ENCODE results near the gene HYAL3.
A peak's percentile ranks its signal among the peaks of the same experiment; 100 is the strongest.
"Not testable (repeated sequence)": the region's sequence is repeated elsewhere in the genome, so short reads cannot be mapped to it uniquely, and the experiment has no call there.

The HYAL3 gene

GRCh38 chr3:50314816-50315215 lies 15.6 kb upstream of the HYAL3 start:
- Histone ChIP-seq H3K4me3 (ENCODE audit: low read depth in 1 of 2, low read length in 2 of 2) (no peak overlapping the region), H3K4me1 (ENCODE audit: control insufficient read depth in 1 of 2, insufficient read depth in 2 of 2, low read length in 2 of 2) (peaks cover 38% of the 10 kb centered on the region in 2 donors), H3K9ac (ENCODE audit: low read depth in 1 of 2, low read length in 2 of 2) (no peak overlapping the region), H3K9me3 (ENCODE audit: control insufficient read depth in 1 of 2, low read length in 2 of 2) (no peaks in the 10 kb centered on the region), H3K27me3 (ENCODE audit: control insufficient read depth in 1 of 2, insufficient read depth in 2 of 2, low read length in 2 of 2) (no peaks in the 10 kb centered on the region), H3K27ac (ENCODE audit: low read depth, low read length) (no peak overlapping the region), H3K36me3 (ENCODE audit: control insufficient read depth in 1 of 2, insufficient read depth in 2 of 2, low read length in 2 of 2) (peaks cover 8 to 19% of the 10 kb centered on the region in 2 donors)

DNA sequence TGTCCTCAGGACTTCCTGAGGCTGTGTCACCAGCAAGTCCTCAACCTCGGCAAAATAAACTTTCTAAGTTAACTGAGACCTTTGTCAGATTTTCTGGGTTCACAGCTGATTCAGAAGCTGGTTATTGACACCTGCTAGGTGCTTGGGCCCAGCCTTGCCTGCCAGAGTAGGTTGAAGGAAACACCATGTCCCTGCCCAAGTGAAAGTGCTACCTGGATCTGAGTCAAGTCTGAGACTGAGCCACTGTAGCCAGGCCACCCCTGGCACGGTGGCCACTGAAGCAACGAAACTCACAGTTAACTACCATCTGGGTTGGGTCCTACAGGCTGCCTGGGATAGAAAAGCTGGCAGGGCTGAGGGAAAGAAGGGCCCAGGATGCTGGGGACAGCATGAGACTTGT lies 15.1 kb upstream of the HYAL3 start:
- no peaks in the 10 kb centered on the region for H3K27me3 ChIP-seq (ENCODE audit: control insufficient read depth in 1 of 2, insufficient read depth in 2 of 2, low read length in 2 of 2)
- H3K36me3 ChIP-seq (ENCODE audit: control insufficient read depth in 1 of 2, insufficient read depth in 2 of 2, low read length in 2 of 2), result peaks cover 8 to 16% of the 10 kb centered on the region in 2 donors
- no peak overlapping the region for H3K4me3 ChIP-seq (ENCODE audit: low read depth in 1 of 2, low read length in 2 of 2)
- peak overlapping the region in 1 of 2 donors; percentile 13 for H3K9ac ChIP-seq (ENCODE audit: low read depth in 1 of 2, low read length in 2 of 2)
- H3K4me1 ChIP-seq (ENCODE audit: control insufficient read depth in 1 of 2, insufficient read depth in 2 of 2, low read length in 2 of 2), result peaks cover 33% of the 10 kb centered on the region in 2 donors
- no peak overlapping the region for H3K27ac ChIP-seq (ENCODE audit: low read depth, low read length)
- no peaks in the 10 kb centered on the region for H3K9me3 ChIP-seq (ENCODE audit: control insufficient read depth in 1 of 2, low read length in 2 of 2)

- not testable (repeated sequence) for H3K4me3 ChIP-seq (ENCODE audit: low read depth in 1 of 2, low read length in 2 of 2); H3K27me3 ChIP-seq (ENCODE audit: control insufficient read depth in 1 of 2, insufficient read depth in 2 of 2, low read length in 2 of 2); H3K9me3 ChIP-seq (ENCODE audit: control insufficient read depth in 1 of 2, low read length in 2 of 2); H3K36me3 ChIP-seq (ENCODE audit: control insufficient read depth in 1 of 2, insufficient read depth in 2 of 2, low read length in 2 of 2); H3K9ac ChIP-seq (ENCODE audit: low read depth in 1 of 2, low read length in 2 of 2); H3K27ac ChIP-seq (ENCODE audit: low read depth, low read length)
- H3K4me1 ChIP-seq (ENCODE audit: control insufficient read depth in 1 of 2, insufficient read depth in 2 of 2, low read length in 2 of 2), result peaks cover 10% of the 10 kb centered on the region in 2 donors
These were observed 12.8 kb upstream of the HYAL3 start for GRCh38 chr3:50312041-50312440.

DNA sequence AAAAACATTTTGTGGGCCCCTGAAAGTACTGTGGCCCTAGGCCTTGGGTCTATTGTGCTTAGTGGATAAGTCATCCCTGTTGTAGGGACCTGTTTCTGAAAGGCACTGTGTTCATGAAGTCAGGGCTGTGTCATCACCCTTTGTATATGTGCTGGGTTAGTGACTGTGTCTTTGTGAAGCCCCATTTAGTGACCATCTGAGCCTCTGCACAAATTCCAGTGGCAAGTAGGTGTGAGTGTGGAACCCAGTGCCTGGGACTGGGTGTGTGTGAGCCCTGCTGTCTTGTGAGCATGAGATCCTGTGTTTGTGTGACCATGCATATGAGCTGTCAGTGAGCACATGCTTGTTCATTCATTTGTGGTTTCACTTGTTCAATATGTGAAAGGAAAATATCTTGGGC lies 5.4 kb upstream of the HYAL3 start:
- H3K9me3 ChIP-seq (ENCODE audit: control insufficient read depth in 1 of 2, low read length in 2 of 2), result no peaks in the 10 kb centered on the region
- H3K4me1 ChIP-seq (ENCODE audit: control insufficient read depth in 1 of 2, insufficient read depth in 2 of 2, low read length in 2 of 2), result peaks cover 17 to 26% of the 10 kb centered on the region in 2 donors
- H3K27ac ChIP-seq (ENCODE audit: low read depth, low read length), result no peak overlapping the region

DNA sequence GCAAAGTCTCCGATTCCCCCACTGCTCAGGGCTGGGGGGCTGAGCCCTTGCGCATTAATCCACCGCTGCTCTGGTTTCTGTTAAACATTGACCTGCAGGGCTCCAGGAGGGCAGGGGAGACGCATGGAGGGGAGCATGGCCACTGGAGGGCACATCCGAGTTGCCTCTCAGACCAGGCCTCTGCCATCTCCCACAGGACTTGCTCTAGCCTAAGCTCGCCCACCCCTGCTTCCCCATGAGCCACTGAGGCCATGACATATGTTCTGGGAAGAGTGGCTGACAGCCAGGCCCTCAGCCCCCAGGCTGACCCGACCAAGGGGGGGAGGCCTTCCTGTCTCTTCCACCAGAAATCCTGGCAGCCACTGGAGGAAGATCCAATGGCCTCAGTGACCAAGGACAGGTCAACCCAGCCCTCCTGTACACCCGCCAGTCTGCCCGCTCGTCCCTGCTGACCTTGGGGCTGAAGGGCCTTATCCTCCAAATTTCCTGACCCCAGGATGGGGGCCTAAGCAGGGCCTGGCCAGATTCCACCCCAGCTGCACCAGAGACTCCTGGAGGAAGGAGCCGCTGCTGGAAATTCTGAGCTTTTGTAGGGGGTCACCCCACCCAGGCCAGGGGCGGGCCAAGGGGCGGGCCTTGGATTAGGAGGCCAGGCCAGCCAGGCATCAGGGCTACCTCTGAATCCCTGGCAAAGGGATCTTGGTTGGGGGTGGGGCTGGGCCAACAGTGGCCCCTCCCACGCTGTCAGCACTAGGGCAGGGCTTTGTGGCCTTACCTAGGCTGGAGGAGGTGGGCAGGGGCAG lies 4.0 kb upstream of the HYAL3 start, which contains the start of gene HYAL1:
Gene HYAL1, minus strand, starts transcription at position 562 of the 803 bp plus-strand sequence. CDS start 618 bp downstream, outside the sequence.
- H3K27ac ChIP-seq (ENCODE audit: low read depth, low read length), result peak within 1 kb of the TSS; percentile 62
- H3K9me3 ChIP-seq (ENCODE audit: control insufficient read depth in 1 of 2, low read length in 2 of 2), result no peaks in the 10 kb centered on the region
- peaks cover 25 to 34% of the 10 kb centered on the region in 2 donors for H3K4me1 ChIP-seq (ENCODE audit: control insufficient read depth in 1 of 2, insufficient read depth in 2 of 2, low read length in 2 of 2)
- peak within 1 kb of the TSS; percentile 18 to 32 for H3K9ac ChIP-seq (ENCODE audit: low read depth in 1 of 2, low read length in 2 of 2)
- no peaks in the 10 kb centered on the region for H3K36me3 ChIP-seq (ENCODE audit: control insufficient read depth in 1 of 2, insufficient read depth in 2 of 2, low read length in 2 of 2)
- peak within 1 kb of the TSS; percentile 35 to 36 for H3K4me3 ChIP-seq (ENCODE audit: low read depth in 1 of 2, low read length in 2 of 2)
- H3K27me3 ChIP-seq (ENCODE audit: control insufficient read depth in 1 of 2, insufficient read depth in 2 of 2, low read length in 2 of 2), result no peaks in the 10 kb centered on the region

More for the DNA sequence above, 5.4 kb upstream of the HYAL3 start:
- Histone ChIP-seq H3K9ac (ENCODE audit: low read depth in 1 of 2, low read length in 2 of 2) (no peak overlapping the region), H3K27me3 (ENCODE audit: control insufficient read depth in 1 of 2, insufficient read depth in 2 of 2, low read length in 2 of 2) (no peaks in the 10 kb centered on the region), H3K4me3 (ENCODE audit: low read depth in 1 of 2, low read length in 2 of 2) (no peak overlapping the region), H3K36me3 (ENCODE audit: control insufficient read depth in 1 of 2, insufficient read depth in 2 of 2, low read length in 2 of 2) (no peaks in the 10 kb centered on the region)

- Histone ChIP-seq H3K27me3 (ENCODE audit: control insufficient read depth in 1 of 2, insufficient read depth in 2 of 2, low read length in 2 of 2) (no peaks in the 10 kb centered on the region), H3K4me1 (ENCODE audit: control insufficient read depth in 1 of 2, insufficient read depth in 2 of 2, low read length in 2 of 2) (peaks cover 31 to 38% of the 10 kb centered on the region in 2 donors), H3K27ac (ENCODE audit: low read depth, low read length) (peak overlapping the region; percentile 62), H3K36me3 (ENCODE audit: control insufficient read depth in 1 of 2, insufficient read depth in 2 of 2, low read length in 2 of 2) (no peaks in the 10 kb centered on the region), H3K9me3 (ENCODE audit: control insufficient read depth in 1 of 2, low read length in 2 of 2) (no peaks in the 10 kb centered on the region), H3K9ac (ENCODE audit: low read depth in 1 of 2, low read length in 2 of 2) (peak overlapping the region in 1 of 2 donors; percentile 32), H3K4me3 (ENCODE audit: low read depth in 1 of 2, low read length in 2 of 2) (peak overlapping the region; percentile 35 to 36)
These were observed 3.1 kb upstream of the HYAL3 start for GRCh38 chr3:50302095-50303012.

DNA sequence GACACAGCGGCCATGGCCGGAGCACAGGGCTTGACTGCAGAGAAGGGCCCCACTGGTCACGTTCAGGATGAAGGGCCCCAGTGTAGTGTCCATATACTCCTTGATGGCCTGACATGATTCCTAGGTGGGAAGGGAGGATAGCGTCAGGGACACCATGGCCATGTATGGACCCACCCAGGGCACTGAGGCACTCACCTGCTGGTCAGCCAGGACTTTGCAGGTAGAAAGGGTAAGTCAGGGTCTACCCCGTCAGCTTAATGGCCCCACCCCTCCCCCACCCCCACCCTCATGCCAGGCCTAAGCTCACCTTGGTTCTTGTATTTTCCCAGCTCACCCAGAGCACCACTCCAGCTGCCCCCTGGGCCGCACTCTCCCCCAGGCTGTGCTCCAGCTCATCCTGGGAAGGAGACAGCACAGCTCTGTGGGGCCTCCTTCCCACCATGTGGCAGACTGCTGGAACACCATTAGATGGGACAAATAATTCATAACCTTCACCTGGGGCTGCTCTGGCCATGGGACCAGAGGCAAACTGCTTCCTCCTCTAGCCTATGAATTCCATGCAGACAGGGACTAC lies 1.6 kb upstream of the HYAL3 start:
- Histone ChIP-seq H3K27ac (ENCODE audit: low read depth, low read length) (peak overlapping the region; percentile 85), H3K9ac (ENCODE audit: low read depth in 1 of 2, low read length in 2 of 2) (peak overlapping the region; percentile 75 to 76)

DNA sequence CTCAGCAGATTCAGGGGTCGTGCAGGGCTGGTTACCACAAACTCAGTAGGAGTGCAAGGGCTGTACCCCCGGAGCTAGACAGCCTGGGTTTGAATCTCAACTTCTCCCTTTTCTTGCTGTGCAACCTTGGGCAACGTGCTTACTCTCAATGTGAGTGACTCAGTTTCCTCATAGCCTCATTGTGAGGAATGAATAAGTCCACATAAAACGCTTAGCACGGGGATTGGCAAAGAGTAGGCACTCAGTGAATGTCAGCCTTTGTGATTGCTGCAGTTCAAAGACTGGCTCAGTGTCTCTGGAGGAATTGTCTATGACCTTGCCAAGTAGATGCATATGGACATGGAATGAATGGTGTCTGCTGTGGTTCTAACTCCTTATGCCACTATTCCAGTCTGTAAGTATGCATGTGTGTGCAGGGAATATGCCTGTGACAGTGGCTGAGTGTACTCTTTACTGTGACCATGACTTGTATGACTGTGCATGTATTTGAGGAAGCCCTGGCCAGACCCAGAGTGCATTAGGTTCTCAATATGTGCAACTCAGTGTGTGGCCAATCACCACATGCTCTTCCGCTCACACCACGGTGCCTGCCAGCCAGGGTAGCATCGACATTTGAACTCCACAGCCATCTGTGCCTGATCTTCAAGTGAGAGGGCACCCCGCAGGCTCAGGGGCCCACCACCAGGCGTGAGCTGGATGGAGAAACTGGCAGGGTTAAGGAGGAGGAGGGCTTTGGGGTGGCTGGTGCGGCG lies 900 bp upstream of the HYAL3 start:
- Histone ChIP-seq H3K36me3 (ENCODE audit: control insufficient read depth in 1 of 2, insufficient read depth in 2 of 2, low read length in 2 of 2) (no peaks in the 10 kb centered on the region), H3K27me3 (ENCODE audit: control insufficient read depth in 1 of 2, insufficient read depth in 2 of 2, low read length in 2 of 2) (no peaks in the 10 kb centered on the region), H3K4me3 (ENCODE audit: low read depth in 1 of 2, low read length in 2 of 2) (peak overlapping the region; percentile 62 to 74), H3K27ac (ENCODE audit: low read depth, low read length) (peak overlapping the region; percentile 85), H3K9me3 (ENCODE audit: control insufficient read depth in 1 of 2, low read length in 2 of 2) (no peaks in the 10 kb centered on the region), H3K9ac (ENCODE audit: low read depth in 1 of 2, low read length in 2 of 2) (peak overlapping the region; percentile 75 to 76), H3K4me1 (ENCODE audit: control insufficient read depth in 1 of 2, insufficient read depth in 2 of 2, low read length in 2 of 2) (peaks cover 31 to 39% of the 10 kb centered on the region in 2 donors)

More for the DNA sequence above, 1.6 kb upstream of the HYAL3 start:
- peak overlapping the region; percentile 62 to 74 for H3K4me3 ChIP-seq (ENCODE audit: low read depth in 1 of 2, low read length in 2 of 2)
- H3K36me3 ChIP-seq (ENCODE audit: control insufficient read depth in 1 of 2, insufficient read depth in 2 of 2, low read length in 2 of 2), result no peaks in the 10 kb centered on the region
- no peaks in the 10 kb centered on the region for H3K9me3 ChIP-seq (ENCODE audit: control insufficient read depth in 1 of 2, low read length in 2 of 2)
- no peaks in the 10 kb centered on the region for H3K27me3 ChIP-seq (ENCODE audit: control insufficient read depth in 1 of 2, insufficient read depth in 2 of 2, low read length in 2 of 2)
- peaks cover 31 to 39% of the 10 kb centered on the region in 2 donors for H3K4me1 ChIP-seq (ENCODE audit: control insufficient read depth in 1 of 2, insufficient read depth in 2 of 2, low read length in 2 of 2)

- H3K9me3 ChIP-seq (ENCODE audit: control insufficient read depth in 1 of 2, low read length in 2 of 2), result no peaks in the 10 kb centered on the region
- H3K4me3 ChIP-seq (ENCODE audit: low read depth in 1 of 2, low read length in 2 of 2), result peak overlapping the region; percentile 62 to 74
- H3K36me3 ChIP-seq (ENCODE audit: control insufficient read depth in 1 of 2, insufficient read depth in 2 of 2, low read length in 2 of 2), result no peaks in the 10 kb centered on the region
- H3K27ac ChIP-seq (ENCODE audit: low read depth, low read length), result peak overlapping the region; percentile 85
- H3K4me1 ChIP-seq (ENCODE audit: control insufficient read depth in 1 of 2, insufficient read depth in 2 of 2, low read length in 2 of 2), result peaks cover 31 to 39% of the 10 kb centered on the region in 2 donors
- no peaks in the 10 kb centered on the region for H3K27me3 ChIP-seq (ENCODE audit: control insufficient read depth in 1 of 2, insufficient read depth in 2 of 2, low read length in 2 of 2)
- peak overlapping the region; percentile 75 to 76 for H3K9ac ChIP-seq (ENCODE audit: low read depth in 1 of 2, low read length in 2 of 2)
These were observed 378 bp upstream of the HYAL3 start for GRCh38 chr3:50299638-50299928.

Data from duodenal mucosa (tissue), 2 donors.